IgD-negative memory B cell (primary cell): ENCODE measurements around the gene PRKACG. TPM values are rescaled to one million over a fixed set of nuclear protein-coding genes. Genes with fewer than 3 reads are reported as not detected.

Experiments used
- H3K27ac Mint-ChIP-seq, 3 donors: one replicate each; pipeline ENCODE4 v1.8.0; 2020 to 2022; ENCODE audit warnings: mild to moderate bottlenecking in 3 of 3, mixed read lengths in 3 of 3, moderate library complexity in 1 of 3
- H3K27me3 Mint-ChIP-seq: one replicate; pipeline ENCODE4 v1.8.0; 2021; ENCODE audit warnings: mixed read lengths
- H3K36me3 Mint-ChIP-seq: one replicate; pipeline ENCODE4 v1.8.0; 2020; ENCODE audit warnings: mild to moderate bottlenecking, mixed read lengths
- H3K4me1 Mint-ChIP-seq, 3 donors: one replicate each; pipeline ENCODE4 v1.8.0; 2020 to 2022; ENCODE audit warnings: mixed read lengths in 3 of 3, mild to moderate bottlenecking in 1 of 3
- H3K4me3 Mint-ChIP-seq, 4 donors: one replicate each; pipeline ENCODE4 v1.8.0; 2020 to 2022; ENCODE audit warnings: mild to moderate bottlenecking in 4 of 4, mixed read lengths in 4 of 4, moderate library complexity in 3 of 4
- H3K9me3 Mint-ChIP-seq, 3 donors: one replicate each; pipeline ENCODE4 v1.8.0; 2020 to 2021; ENCODE audit warnings: mixed read lengths in 3 of 3, mild to moderate bottlenecking in 1 of 3
- polyA plus RNA-seq: library from polyadenylated mRNA; unstranded; fragments of 300-500 nt; fragmentation: Illumina TruSeq; gene quantifications from one replicate; pipeline ENCODE4 v1.2.3, GENCODE V29; 2021

Gene PRKACG
- polyA plus RNA-seq, 1 donor from 2014 or later: not detected

DNA sequence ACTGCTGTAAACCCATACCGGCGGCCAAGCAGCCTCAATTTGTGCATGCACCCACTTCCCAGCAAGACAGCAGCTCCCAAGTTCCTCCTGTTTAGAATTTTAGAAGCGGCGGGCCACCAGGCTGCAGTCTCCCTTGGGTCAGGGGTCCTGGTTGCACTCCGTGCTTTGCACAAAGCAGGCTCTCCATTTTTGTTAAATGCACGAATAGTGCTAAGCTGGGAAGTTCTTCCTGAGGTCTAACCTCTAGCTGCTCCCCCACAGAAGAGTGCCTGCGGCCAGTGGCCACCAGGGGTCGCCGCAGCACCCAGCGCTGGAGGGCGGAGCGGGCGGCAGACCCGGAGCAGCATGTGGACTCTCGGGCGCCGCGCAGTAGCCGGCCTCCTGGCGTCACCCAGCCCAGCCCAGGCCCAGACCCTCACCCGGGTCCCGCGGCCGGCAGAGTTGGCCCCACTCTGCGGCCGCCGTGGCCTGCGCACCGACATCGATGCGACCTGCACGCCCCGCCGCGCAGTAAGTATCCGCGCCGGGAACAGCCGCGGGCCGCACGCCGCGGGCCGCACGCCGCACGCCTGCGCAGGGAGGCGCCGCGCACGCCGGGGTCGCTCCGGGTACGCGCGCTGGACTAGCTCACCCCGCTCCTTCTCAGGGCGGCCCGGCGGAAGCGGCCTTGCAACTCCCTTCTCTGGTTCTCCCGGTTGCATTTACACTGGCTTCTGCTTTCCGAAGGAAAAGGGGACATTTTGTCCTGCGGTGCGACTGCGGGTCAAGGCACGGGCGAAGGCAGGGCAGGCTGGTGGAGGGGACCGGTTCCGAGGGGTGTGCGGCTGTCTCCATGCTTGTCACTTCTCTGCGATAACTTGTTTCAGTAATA is 21.8 kb upstream of the PRKACG start, which contains the start of gene FXN:
Gene FXN (plus strand): TSS at position 315 of the 871 bp plus-strand sequence. CDS start 31 bp downstream, at position 346.
- H3K27ac Mint-ChIP-seq: peak within 1 kb of the TSS; percentile 44 to 93 (median 84)
- peaks cover 7 to 16% (median 8%) of the 10 kb centered on the region in 3 donors for H3K4me1 Mint-ChIP-seq
- no peaks in the 10 kb centered on the region for H3K9me3 Mint-ChIP-seq
- H3K27me3 Mint-ChIP-seq: no peaks in the 10 kb centered on the region
- H3K4me3 Mint-ChIP-seq: peak within 1 kb of the TSS; percentile 89 to 97 (median 96)
- H3K36me3 Mint-ChIP-seq: peaks cover 2% of the 10 kb centered on the region

DNA sequence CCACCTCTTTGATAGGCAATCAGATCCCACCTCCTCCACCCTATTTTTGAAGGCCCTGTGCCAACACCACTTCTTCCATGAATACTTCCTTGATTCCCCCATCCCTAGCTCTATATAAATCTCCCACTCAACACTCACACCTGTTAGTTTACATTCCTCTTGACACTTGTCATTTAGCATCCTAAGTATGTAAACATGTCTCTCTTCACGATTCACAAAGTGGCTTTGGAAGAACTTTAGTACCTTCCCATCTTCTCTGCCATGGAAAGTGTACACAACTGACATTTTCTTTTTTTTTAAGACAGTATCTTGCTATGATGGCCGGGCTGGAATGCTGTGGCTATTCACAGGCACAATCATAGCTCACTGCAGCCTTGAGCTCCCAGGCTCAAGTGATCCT is 20.2 kb upstream of the PRKACG start:
- Mint-ChIP-seq H3K4me3 (peak overlapping the region in 3 of 4 donors; percentile 8 to 65 (median 56)), H3K27me3 (no peaks in the 10 kb centered on the region), H3K4me1 (peaks cover 7 to 14% (median 8%) of the 10 kb centered on the region in 3 donors), H3K36me3 (no peaks in the 10 kb centered on the region), H3K9me3 (no peaks in the 10 kb centered on the region), H3K27ac (peak overlapping the region in 2 of 3 donors; percentile 7 to 54)

DNA sequence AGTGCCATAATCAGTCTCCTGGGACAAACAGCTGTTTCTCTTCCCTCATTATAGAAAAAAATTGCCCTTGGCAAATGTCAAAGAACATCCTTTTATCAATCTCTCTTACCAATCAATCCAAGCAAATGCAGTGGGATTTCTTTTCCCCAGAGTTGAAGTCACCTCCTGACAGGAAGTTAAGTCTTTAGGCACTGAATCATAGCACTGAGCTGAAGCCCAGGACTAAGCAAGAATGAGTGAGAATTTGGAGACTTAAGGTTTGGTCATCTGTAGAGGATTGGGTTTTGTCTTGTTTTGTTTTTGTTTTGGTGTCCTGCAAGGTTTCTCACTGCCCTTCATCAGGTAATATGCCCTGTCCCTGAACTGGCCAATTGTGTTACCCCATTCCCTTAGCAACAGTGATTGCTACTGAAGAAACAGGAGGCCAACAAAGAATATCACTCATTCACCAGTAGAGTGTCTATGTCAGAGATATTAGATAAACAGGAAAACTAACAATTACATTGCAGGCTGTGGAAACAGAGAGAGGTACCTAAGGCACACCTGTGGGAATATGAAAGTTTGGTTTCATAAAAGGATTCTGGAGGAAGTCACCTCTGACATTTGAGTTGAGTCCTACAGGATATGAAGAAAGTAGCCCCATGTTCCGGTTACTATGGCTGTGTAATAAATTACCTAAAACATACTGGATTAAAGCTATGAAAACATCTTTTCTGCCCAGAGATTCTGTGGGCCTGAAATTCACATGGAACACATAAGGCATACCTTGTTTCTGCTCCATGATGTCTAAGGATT is 17.1 kb upstream of the PRKACG start:
- Mint-ChIP-seq H3K4me3 (no peak overlapping the region), H3K36me3 (no peaks in the 10 kb centered on the region), H3K27me3 (no peaks in the 10 kb centered on the region), H3K27ac (no peak overlapping the region), H3K4me1 (peaks cover 2 to 9% (median 8%) of the 10 kb centered on the region in 3 donors), H3K9me3 (no peaks in the 10 kb centered on the region)

DNA sequence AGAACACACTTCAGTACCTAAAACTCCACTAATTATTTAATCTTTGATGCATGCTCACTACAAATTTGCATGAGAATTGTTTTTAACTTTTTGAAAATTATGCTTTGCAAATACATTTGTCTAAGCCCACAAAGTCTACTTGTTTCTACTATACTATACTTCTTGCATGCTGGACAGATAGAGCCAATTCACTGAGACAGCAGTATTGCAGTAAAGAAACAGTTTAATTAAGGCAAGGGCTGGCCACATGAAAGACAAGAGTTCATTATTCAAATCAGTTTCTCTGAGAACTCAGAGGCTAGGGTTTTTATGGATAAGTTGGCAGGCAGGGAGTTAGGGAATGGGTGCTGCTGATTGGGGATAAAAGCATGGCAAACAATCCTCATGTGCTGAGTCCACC is 15.6 kb upstream of the PRKACG start:
- Mint-ChIP-seq H3K4me1 (peaks cover 0 to 7% (median 5%) of the 10 kb centered on the region in 3 donors), H3K27me3 (no peaks in the 10 kb centered on the region), H3K36me3 (no peaks in the 10 kb centered on the region), H3K9me3 (no peaks in the 10 kb centered on the region), H3K27ac (no peak overlapping the region), H3K4me3 (peak overlapping the region in 1 of 4 donors; percentile 39)

DNA sequence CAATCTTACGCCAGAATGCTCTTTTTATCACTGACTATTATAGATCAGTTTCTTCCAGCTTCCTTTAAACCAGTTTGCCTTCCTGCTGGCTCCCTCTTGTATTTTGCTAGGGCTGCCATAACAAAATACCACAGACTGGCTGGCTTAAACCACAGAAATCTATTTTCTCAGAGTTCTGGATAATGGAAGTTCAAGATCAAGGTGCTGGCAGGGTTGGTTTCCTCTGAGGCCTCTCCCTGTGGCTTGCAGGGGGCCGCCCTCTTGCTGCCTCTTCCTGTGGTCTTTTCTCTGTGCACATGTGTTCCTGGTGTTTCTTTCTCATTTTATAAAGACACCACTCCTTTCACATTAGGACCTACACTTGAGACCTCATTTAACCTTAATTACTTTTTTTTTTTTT is 14.8 kb upstream of the PRKACG start:
- H3K27me3 Mint-ChIP-seq: no peaks in the 10 kb centered on the region

DNA sequence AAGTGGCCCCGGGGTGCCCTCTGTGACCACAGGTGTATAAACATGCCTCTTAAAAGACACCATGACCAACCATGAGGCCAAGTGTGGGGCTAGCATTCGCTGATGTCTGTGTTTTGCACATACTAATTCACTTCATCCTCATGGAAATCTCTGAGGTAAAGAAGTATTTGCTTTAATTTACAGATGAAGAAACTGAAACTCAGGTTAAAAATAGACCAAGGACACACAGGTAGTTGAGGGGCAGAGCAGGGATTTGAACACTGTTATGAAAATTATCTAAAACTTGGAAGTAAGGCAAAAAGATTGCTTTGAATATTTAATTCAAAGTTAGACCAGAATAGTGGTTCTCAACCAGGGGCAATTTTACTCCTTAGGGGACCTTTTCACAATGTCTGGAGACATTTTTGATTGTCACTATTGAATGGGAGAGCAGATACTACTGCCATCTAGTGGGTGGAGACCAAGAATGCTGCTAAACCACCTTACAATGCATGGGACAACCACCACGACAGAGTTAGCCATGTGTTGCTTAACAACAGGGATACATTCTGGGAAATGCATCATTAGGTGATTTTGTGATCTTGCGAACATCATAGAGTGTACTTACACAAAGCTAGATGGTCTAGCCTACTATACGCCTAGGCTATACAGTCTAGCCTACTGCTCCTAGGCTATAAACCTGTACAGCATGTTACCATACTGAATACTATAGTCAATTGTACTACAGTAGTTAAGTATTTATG is 13.6 kb upstream of the PRKACG start:
- H3K4me3 Mint-ChIP-seq: peak overlapping the region in 2 of 4 donors; percentile 19 to 30
- no peaks in the 10 kb centered on the region for H3K27me3 Mint-ChIP-seq
- no peaks in the 10 kb centered on the region for H3K9me3 Mint-ChIP-seq
- H3K36me3 Mint-ChIP-seq: no peaks in the 10 kb centered on the region
- H3K27ac Mint-ChIP-seq: no peak overlapping the region
- peaks cover 0 to 7% (median 5%) of the 10 kb centered on the region in 3 donors for H3K4me1 Mint-ChIP-seq

More for the DNA sequence above, 14.8 kb upstream of the PRKACG start:
- Mint-ChIP-seq H3K4me1 (peaks cover 0 to 7% (median 5%) of the 10 kb centered on the region in 3 donors), H3K27ac (peak overlapping the region in 1 of 3 donors; percentile 13), H3K36me3 (no peaks in the 10 kb centered on the region), H3K4me3 (no peak overlapping the region), H3K9me3 (no peaks in the 10 kb centered on the region)

DNA sequence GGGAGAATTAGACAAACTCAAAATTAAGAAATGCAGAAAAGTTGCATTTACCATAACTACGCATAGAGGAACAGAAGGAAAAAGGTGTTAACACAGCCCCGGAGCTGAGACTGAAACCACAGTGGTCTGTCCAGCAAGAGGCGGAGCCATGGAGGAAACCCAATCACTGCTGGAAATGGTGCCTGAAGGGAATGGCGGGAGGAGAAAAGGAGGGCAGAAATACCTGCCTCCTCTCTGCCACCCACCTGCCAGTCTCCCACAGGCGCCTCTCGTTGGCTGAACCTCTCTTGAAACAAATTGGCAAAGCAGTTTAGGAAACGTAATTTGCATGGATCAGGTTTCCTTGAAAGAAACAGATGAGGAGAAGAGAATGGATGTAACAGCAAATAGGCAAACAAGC is 9.7 kb upstream of the PRKACG start:
- Mint-ChIP-seq H3K27ac (no peak overlapping the region), H3K4me1 (peaks cover 2 to 7% (median 7%) of the 10 kb centered on the region in 3 donors), H3K4me3 (no peak overlapping the region), H3K27me3 (no peaks in the 10 kb centered on the region), H3K36me3 (no peaks in the 10 kb centered on the region), H3K9me3 (no peaks in the 10 kb centered on the region)

DNA sequence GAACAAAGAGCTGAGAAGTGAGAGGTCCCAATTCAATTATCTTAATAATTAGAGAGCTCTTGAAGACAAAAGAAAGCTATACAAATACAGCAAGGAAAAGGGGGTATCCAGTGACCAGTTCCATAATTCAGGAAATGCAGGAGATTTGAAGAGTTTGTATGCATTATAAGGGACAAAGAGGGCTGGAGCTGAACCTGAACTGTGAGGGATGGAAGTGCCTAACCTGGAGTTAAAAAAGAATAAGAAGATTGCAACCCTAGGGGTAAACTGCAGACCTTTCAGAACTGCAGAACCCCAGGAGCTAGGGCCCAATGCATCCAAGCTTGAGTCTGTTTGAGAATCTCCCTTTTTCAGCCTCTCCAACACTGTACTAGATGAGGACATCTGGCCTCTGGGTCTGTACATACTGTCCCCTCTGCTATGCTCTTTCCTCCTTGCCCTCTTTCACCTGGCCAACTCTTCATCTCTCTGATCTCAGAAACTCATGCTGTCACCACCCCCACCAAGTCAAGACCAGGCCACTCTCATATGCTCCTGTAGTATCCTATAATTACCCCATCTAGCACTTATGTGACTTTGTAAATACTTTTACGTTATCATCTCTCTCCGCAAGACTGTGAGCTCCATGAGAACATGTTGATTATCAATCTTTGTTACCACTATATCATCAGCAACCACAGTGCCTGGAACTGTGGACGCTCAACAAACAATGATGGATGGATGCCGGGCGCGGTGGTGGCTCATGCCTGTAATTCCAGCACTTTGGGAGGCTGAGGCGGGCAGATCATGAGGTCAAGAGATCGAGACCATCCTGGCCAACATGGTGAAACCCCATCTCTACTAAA is 6.6 kb upstream of the PRKACG start:
- Mint-ChIP-seq H3K27me3 (no peaks in the 10 kb centered on the region), H3K9me3 (no peaks in the 10 kb centered on the region), H3K4me1 (peaks cover 0 to 2% (median 1%) of the 10 kb centered on the region in 3 donors), H3K27ac (no peak overlapping the region), H3K4me3 (no peak overlapping the region), H3K36me3 (no peaks in the 10 kb centered on the region)

DNA sequence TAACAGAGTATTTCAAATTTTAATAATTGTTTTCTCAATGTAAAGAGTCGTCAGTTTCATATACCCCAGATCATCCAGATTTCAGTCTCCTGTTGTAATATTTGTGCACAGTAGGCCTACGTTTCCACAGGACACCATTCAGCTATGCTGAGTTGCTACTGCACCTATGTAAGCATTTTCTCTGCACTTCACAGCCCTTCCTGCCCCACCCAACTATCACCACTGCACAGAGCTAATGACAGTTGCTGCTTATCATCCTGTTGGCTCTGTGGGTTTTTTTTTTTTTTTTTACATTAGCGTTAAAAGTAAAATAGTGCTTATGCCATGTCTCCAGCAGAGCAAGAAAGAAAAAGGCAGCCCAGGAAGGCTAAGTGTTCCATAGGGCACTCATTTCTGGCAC is 5.9 kb upstream of the PRKACG start:
- Mint-ChIP-seq H3K4me3 (no peak overlapping the region), H3K4me1 (peaks cover 1 to 2% (median 2%) of the 10 kb centered on the region in 3 donors)

DNA sequence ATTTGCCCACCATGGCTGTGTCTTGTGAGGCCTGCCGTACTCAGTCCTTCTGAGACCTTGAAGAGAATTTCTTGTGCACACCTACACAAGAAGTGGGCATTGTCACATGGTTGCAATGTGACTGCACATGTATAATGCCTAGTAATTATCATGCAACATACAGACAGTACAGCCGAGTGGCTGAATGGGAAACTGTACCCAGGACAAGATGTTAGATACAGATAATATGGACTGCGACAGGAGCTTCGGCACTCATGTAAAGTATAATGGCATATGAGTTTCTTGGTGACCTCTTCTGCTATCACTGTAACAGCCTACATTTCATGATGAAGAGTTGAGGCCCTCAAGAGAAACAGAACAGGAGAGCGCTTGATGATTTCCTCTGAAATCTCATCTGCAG is 4.8 kb upstream of the PRKACG start:
- Mint-ChIP-seq H3K9me3 (no peaks in the 10 kb centered on the region), H3K4me3 (no peak overlapping the region), H3K27ac (no peak overlapping the region), H3K4me1 (peaks cover 1 to 3% (median 3%) of the 10 kb centered on the region in 3 donors), H3K36me3 (no peaks in the 10 kb centered on the region), H3K27me3 (no peaks in the 10 kb centered on the region)

More for the DNA sequence above, 5.9 kb upstream of the PRKACG start:
- H3K27me3 Mint-ChIP-seq: no peaks in the 10 kb centered on the region
- H3K36me3 Mint-ChIP-seq: no peaks in the 10 kb centered on the region
- H3K27ac Mint-ChIP-seq: no peak overlapping the region
- H3K9me3 Mint-ChIP-seq: no peaks in the 10 kb centered on the region

DNA sequence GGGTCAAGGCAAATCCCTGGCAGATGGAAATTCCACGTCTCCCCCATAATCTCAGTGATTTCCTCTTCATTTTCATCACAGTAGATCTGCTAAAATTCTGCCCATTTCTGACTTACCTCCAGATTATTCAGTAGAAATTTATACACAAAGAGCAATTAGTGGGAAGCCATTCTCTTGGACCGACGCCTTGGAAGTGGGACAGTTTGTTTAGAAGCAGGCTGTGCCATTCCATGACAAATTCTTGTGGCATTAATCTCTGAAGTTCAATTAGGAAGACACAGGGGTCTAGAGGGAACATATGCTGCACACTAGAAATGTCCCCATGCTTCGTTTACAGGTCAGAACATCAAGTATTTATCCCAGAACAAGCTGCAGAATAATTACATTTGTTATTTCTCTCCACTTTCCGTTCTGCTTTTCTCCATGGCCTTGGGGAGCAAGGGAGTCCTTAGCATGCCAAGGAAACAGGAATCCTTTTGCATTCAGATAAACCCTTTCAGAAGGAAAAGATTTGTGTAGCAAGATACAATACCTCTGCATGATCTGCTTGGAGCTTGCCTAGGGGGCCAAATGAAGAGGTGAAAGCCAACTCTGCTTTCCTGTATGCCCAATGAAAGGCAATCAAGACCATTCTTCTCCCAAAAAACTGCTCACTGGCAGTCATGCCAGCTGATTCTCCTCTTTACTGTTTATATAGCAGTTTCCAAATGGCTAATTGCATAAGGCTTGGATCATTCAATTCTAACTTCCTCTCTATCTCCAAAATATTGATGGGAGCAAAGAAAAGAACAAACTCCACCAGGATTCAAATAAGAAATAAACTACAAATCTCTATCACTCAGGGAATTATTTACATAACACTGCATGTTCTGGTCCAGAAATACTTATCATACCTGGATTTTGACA is 2.5 kb upstream of the PRKACG start:
- Mint-ChIP-seq H3K36me3 (no peaks in the 10 kb centered on the region), H3K9me3 (no peaks in the 10 kb centered on the region), H3K27ac (no peak overlapping the region), H3K4me3 (no peak overlapping the region), H3K4me1 (peaks cover 8 to 14% (median 10%) of the 10 kb centered on the region in 3 donors), H3K27me3 (peaks cover 3% of the 10 kb centered on the region)

DNA sequence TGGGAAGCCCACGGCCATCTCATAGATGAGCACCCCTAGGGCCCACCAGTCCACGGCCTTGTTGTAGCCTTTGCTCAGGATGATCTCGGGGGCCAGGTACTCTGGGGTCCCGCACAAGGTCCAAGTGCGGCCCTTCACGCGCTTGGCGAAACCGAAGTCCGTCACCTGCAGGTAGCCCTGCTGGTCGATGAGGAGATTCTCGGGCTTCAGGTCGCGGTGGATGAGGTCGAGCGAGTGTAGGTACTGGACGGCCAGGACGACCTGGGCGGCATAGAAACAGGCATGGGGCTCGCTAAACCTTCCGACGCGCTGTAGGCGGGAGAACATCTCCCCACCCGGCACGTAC is 558 bp downstream of the PRKACG start:
- Mint-ChIP-seq H3K36me3 (peaks cover 2% of the 10 kb centered on the region), H3K27ac (no peak overlapping the region), H3K4me1 (peaks cover 7 to 12% (median 10%) of the 10 kb centered on the region in 3 donors), H3K4me3 (no peak overlapping the region), H3K9me3 (no peaks in the 10 kb centered on the region), H3K27me3 (peaks cover 3% of the 10 kb centered on the region)

DNA sequence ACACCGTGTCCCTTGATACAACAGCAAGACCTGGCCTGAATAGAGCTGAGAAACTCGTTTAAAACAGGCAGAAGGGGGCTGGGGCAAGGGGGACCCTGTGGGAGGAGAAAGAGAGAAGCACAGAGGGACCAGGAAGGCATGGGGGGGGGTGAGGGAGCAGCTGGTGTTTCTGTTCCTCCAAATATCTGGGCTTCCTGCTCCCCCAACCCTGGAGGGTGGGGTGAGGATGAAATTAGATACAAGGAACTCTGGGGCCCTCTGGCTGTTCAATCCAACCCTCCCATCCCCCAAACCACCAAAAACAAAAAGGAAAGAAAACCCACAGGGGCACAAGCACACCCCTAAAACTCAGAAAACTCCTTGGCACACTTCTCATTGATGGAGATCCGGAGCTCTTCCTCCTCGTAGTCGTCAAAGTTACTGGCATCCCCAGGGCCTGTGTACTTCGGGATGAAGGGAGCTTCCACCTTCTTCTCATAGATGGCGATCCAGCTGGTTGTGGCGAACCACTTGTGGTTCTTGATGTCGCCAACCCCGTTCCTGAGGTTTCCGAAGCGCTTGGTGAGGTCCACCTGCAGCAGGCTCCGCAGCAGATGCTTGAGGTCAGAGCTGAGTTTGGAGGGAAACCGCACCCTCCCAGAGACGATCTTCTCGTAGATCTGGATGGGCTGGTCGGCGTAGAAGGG is 1.1 kb downstream of the PRKACG start:
- peak overlapping the region in 1 of 3 donors; percentile 64 for H3K27ac Mint-ChIP-seq
- H3K36me3 Mint-ChIP-seq: peaks cover 2% of the 10 kb centered on the region
- H3K4me1 Mint-ChIP-seq: peaks cover 7 to 12% (median 10%) of the 10 kb centered on the region in 3 donors
- H3K9me3 Mint-ChIP-seq: no peaks in the 10 kb centered on the region
- H3K4me3 Mint-ChIP-seq: peak overlapping the region in 1 of 4 donors; percentile 84
- H3K27me3 Mint-ChIP-seq: peaks cover 3% of the 10 kb centered on the region
